Activated CD4-positive, alpha-beta T cell treated with anti-CD3 and anti-CD28 coated beads for 1 hour (primary cell): Measurements from ENCODE around the gene MIPEP.
"Not testable (repeated sequence)": the region's sequence is repeated elsewhere in the genome, so short reads cannot be mapped to it uniquely, and the experiment has no call there.

Source experiments
- DNase-seq: peaks from one replicate; pipeline ENCODE4 v3.0.0-alpha.2; 2020

MIPEP gene

GRCh38 chr13:23888658-23889614 is at the start of gene MIPEP:
MIPEP (minus strand) TSS chr13:23889400; CDS start chr13:23889320, 80 bp downstream.
- peak; percentile 84 for DNase-seq

- DNase-seq = no peak
Measured at GRCh38 chr13:23934520-23934919, 45.3 kb upstream of the MIPEP start.

DNA sequence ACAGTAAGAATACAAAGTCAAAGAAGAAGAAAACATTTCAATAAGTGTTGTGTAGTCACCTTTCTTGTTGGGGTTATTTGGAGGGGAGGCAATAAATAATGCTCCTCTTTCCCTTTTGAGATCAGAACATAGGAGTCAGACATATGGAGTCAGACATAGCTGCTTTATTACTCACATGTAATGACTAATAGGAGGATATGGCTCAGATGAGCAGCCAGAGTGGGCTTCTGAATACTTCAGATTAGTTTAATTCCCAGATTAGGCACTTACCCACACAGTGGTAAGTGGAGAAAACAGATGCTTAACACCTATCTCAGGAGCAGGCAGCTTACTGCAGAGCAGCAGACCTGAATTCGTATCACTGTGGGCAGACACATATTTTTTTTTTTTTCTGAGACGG is 39.8 kb upstream of the MIPEP start:
- DNase-seq = no peak

- DNase-seq = no peak
Measured at GRCh38 chr13:23923031-23923430, 33.8 kb upstream of the MIPEP start.

DNA sequence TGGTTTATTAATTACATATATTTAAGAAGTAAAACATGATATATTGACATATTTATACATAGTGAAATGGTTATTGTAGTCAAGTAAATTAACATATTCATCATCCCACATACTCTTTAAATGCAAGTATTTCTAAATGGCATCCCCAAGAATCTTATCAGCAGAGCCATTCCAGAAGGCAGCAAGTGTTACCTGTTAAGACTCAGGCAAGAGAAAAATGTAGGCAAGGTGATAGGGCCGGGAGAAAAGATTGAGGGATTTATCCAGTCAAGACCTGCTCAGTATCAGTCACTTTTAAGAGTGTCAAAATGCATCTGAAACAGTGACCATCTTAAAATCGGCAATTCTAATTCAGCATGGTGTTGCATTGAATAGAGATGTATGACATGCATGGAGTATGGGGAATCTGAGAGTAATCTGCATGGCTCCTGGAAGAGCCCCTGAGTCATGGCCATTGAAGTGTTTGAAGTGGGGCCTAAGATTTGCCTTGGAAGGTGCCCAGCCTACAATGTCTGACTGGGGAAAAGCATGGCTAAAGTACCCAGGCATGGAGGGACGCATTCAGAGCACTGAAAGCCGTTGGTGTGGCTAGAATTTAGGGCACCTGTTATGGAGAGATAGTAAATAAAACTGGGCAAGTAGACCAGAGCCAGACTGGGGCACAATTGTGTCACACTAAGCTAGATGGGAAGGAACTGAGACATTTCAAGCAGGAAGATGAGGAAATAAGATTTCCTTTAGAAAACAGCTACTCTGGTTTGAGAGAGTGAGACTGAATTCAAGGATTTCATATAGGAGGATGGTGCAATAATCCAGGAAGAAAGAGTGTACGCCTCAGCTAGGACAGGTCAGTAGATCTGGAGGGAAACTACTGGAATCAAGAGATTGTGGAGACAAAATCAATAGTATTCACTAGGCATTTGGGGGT is 33.1 kb upstream of the MIPEP start:
- DNase-seq = no peak

DNA sequence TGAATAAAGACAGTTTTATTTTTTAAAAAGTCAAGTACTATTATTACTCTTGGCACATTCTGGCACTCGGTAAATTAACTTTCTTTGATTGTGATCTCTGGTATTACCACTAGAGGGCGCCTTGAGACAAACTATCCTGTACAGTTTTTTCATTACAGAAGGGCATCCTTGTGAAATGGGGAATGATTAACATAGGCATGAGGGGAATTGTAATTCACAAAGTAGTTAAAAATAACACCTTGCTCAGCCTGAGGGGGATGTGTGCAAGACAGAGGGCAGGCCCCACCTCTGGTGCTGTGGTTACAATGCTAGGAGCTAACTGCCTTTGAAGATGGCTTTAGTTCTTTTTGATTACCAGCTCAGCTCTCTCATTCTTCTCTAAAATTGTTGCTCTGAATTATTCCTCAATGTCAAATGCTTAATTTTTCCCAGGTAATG is 32.3 kb upstream of the MIPEP start:
- no peak for DNase-seq

DNA sequence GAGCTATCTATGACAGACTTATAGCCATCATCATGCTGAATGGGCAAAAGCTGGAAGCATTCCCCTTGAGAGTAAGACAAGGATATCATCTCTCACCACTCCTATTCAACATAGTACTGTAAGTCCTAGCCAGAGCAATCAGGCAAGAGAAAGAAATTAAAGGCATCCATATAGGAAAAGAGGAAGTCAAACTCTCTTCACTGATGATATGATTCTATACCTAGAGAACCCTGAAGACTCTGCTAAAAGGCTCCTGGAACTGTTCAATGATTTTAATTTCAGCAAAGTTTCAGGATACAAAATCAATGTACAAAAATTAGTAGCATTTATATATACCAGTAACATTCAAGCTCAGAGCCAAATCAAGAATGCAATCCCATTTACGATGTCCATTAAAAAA is 29.8 kb upstream of the MIPEP start:
- no peak for DNase-seq

DNA sequence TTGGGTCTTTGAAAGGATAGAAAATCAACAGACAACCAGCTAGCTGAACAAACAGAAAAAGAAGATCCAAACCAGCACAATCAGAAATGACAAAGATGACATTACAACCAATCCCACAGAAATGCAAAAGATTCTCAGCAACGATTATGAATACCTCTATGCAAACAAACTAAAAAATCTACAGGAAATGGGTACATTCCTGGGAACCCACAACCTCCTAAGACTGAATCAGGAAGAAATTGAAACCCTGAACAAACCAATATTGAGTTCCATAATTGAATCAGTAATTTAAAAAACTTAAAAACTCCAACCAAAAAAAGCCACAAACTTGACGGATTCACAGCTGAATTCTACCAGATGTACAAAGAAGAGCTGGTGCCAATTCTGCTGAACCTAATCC is 29.0 kb upstream of the MIPEP start:
- DNase-seq = no peak

- no peak for DNase-seq
Measured at GRCh38 chr13:23915308-23915707, 26.1 kb upstream of the MIPEP start.

GRCh38 chr13:23912469-23912868 is 23.3 kb upstream of the MIPEP start:
- DNase-seq = no peak

- no peak for DNase-seq
Measured at GRCh38 chr13:23909606-23910005, 20.4 kb upstream of the MIPEP start.

- DNase-seq = no peak
Measured at GRCh38 chr13:23905766-23906165, 16.6 kb upstream of the MIPEP start.

GRCh38 chr13:23903906-23904280 is 14.7 kb upstream of the MIPEP start:
- DNase-seq = no peak

DNA sequence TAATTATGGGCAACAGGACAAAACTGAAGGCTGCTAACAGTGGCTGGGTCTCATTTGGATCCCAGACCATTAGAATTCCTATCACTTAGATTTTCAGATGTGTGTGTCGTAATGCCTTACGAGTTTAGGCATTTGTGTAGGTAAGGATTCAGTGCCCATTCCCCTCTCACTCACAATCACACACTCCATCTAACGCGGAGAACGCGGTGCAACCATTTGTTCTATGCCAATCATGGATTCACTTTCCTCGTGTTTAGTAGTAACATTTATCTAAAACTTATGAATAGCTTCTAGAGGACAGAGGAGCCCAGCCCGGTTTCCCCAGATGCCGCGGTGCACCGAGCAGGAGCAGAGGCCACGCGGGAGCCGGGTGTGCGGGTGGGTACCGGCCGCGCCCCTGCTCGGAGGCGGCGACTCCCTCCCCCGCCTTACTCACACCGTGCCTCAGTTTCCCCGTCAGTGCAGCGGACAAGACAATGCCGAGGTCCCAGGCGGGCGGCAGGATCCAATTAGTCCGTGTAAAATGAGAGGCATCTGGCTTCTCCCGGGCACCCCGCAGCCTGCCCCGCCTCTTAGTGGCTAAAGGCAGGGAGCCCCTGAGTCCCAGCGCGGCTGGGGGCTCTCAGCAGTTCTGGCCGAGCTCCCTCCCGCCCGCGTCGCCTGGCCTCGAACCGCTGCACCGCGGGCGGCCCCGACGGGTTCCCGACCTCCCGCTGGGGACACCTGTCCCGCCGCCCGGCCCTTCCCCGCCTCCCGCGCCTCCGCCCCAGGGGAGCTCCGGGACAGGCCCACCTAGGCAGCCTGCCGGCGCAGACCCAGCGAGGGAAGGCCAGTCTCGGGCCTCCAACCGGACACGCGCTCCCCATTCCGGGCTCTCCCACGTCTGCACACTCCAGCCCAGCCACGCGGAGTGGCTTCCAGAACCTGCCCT is 14.0 kb upstream of the MIPEP start:
- no peak for DNase-seq

- no peak for DNase-seq
Measured at GRCh38 chr13:23901365-23901764, 12.2 kb upstream of the MIPEP start.

- no peak for DNase-seq
Measured at GRCh38 chr13:23899555-23899954, 10.4 kb upstream of the MIPEP start.

DNA sequence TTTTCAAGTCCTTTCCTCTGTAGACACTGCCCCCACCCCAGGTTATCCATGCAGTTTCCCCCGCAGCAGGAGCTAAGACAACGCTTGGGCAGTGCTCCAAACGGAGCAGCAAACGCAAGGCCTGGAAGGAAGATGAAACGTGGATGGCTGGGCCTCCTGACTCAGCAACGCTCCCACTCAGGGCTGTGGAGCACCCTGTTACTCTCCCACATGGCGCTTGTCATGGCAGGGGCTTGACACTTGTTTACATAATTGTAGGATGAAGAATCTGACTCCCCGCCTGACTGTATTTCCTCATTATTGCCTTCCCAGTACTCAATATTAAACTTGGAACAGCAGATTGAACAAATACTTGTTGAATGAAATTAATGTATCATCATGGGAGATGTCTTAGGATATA is 8.9 kb upstream of the MIPEP start:
- no peak for DNase-seq

DNA sequence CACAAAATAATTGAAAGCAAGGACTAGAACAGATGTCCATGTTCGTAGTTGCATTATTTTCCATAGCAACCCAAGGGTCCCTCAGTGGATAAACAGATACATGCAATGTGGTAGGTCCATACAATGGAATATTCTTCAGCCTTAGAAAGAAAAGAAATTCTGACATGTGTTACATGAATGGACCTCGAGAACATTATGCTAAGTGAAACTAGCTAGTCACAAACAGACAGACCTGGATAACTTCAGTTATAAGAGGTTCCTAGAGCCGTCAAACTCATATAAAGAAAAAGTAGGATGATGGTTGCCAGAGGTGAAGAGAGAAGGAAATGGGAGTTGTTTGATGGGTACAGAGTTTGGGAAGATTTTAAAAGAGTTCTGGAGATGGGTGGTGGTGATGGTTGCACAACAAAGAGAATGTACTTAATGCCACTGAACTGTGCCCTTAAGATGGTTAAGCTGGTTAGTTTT is 8.3 kb upstream of the MIPEP start, which contains the start of gene C1QTNF9B:
C1QTNF9B (minus strand) TSS at position 51 of the 468 bp plus-strand sequence.
- DNase-seq = not testable (repeated sequence)

GRCh38 chr13:23894746-23895145 is 5.5 kb upstream of the MIPEP start:
- DNase-seq = not testable (repeated sequence)

DNA sequence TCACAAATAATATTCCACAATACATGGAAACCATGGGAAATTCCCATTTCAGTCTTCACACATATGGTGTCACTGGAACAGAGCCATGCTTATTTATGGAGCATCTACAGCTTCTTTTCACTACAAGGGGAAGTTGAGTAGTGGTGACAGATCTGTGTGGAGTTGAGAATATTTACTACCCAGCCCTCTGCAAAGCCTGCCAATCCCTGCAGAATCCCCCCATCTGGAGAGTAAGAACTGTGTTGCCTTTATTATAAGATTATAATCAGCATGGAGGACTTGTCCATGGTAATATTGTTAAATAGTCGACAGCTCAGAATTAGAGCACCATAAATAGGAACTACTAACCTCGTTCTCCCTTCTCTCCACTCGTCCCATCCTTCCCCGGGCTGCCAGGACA is 4.6 kb upstream of the MIPEP start:
- DNase-seq = not testable (repeated sequence)

DNA sequence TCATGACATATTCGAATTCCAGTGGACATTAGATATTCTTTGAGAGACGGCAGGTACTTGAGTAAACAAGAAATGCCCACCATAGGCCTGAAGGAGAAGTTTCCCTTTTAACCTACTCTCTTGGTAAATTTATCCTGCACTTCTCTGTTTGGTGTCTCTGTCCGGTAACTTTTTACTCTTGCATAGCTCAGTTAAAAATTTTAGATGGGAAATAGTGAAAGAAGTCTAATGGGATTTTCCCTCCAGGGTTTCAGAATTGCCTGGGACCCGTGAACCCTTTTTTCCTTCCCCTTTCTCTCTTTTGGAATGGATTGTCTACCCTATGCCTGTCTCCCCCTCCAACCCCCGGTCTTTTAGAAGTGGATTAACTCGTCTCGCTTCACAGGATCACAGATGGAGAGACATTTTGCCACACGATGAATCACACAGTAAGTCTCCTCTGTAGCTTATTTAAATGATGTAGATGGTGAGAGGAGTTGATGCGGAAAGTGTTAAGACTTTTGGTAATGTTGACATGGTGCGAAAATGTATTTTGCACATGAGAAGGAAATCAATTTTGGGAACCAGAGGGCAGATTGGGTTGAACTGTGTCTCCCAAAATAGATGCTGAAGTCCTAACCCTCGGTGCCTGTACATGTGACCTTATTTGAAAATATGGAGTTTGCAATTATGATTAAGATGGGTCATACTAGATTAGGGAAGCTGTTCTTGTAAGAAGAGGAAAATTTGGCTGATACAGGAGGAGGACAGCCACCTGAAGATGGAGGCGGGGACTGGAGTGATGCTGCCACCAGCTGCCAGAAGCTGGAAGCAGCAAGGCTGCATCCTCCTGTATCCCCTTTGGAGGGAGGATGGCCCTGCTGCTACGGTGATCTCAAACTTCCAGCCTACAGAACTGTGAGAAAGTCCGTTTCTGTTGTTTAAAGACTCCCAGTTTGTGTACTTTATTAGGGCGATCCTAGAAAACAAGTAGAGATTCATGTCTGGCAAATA is 711 bp upstream of the MIPEP start:
- no peak for DNase-seq
